ENCODE data around the gene CXorf58.

GRCh38 chrX:23978491-23978890 lies 70.7 kb downstream of the CXorf58 start:
- TF ChIP-seq CTCF (IDR thresholded peaks at IDR 0.05) (no peak), MAZ (IDR thresholded peaks at IDR 0.05; ENCODE audit: borderline replicate concordance, low read depth, low read length) (no peak), REST (IDR thresholded peaks at IDR 0.05) (no peak)

All from A549 (cell line).